ENCODE data around the gene DGKG. TPM values are rescaled to one million over a fixed set of nuclear protein-coding genes. Genes with fewer than 3 reads are reported as not detected.

The DGKG gene
- total and polyA plus RNA-seq, 10 of the 15 experiments (the other 5 are each of a cell fraction or from before 2014, with no cell fraction given): 0.39 to 6.2 (median 4.7) TPM

- TF ChIP-seq E2F8 (IDR thresholded peaks at IDR 0.05; ENCODE audit: low read depth, partially characterized antibody): no peak
- TF ChIP-seq, protein P1, sequence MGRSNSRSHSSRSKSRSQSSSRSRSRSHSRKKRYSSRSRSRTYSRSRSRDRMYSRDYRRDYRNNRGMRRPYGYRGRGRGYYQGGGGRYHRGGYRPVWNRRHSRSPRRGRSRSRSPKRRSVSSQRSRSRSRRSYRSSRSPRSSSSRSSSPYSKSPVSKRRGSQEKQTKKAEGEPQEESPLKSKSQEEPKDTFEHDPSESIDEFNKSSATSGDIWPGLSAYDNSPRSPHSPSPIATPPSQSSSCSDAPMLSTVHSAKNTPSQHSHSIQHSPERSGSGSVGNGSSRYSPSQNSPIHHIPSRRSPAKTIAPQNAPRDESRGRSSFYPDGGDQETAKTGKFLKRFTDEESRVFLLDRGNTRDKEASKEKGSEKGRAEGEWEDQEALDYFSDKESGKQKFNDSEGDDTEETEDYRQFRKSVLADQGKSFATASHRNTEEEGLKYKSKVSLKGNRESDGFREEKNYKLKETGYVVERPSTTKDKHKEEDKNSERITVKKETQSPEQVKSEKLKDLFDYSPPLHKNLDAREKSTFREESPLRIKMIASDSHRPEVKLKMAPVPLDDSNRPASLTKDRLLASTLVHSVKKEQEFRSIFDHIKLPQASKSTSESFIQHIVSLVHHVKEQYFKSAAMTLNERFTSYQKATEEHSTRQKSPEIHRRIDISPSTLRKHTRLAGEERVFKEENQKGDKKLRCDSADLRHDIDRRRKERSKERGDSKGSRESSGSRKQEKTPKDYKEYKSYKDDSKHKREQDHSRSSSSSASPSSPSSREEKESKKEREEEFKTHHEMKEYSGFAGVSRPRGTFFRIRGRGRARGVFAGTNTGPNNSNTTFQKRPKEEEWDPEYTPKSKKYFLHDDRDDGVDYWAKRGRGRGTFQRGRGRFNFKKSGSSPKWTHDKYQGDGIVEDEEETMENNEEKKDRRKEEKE (IDR thresholded peaks at IDR 0.05): no peak
- TF ChIP-seq BRCA1 (IDR thresholded peaks at IDR 0.05; ENCODE audit: low read depth, low read length): no peak
- no peak for TF ChIP-seq PAX5 (IDR thresholded peaks at IDR 0.05; ENCODE audit: borderline replicate concordance, low read depth, low read length)
- TF ChIP-seq ZBED1 (IDR thresholded peaks at IDR 0.05; ENCODE audit: borderline replicate concordance): no peak
These were observed 103.1 kb downstream of the DGKG start (continued) for GRCh38 chr3:186258968-186259367.

GRCh38 chr3:186257866-186258265, 104.2 kb downstream of the DGKG start:
- in situ Hi-C loops (cut with MboI) (no loop called here), intact Hi-C loops (cut with micrococcal nuclease; ENCODE audit: unreplicated experiment) (loop anchor here (5.0 kb wide), 1 partner anchor 359 kb away; no protein-coding TSS in a partner anchor)
- ChIA-PET CTCF (interaction anchor here (0.6 to 29.4 kb wide), 15 partner anchors 13 to 359 kb away, joined by 3 to 847 read pairs (median 5); partner anchors contain the start of genes AHSG and CRYGS), SMC1A (ENCODE audit: uncharacterized antibody, unreplicated experiment) (interaction anchor here (0.6 to 27.2 kb wide), 8 partner anchors 8 to 357 kb away, joined by 3 to 655 read pairs (median 4); partner anchors contain the start of gene CRYGS), RAD21 (ENCODE audit: unreplicated experiment) (interaction anchor here (1.5 to 16.2 kb wide), 5 partner anchors 268 to 291 kb away, joined by 5 to 495 read pairs (median 6); no protein-coding TSS in a partner anchor), POLR2A (no interaction called here)
- no peak for FAIRE-seq
- Histone ChIP-seq H3K4me3 (no peak overlapping the region), H3K27ac (ENCODE audit: control insufficient read depth, insufficient read depth) (no peak overlapping the region), H3K4me1 (ENCODE audit: control insufficient read depth, insufficient read depth, low read length) (peaks cover 29% of the 10 kb centered on the region), H2AFZ (ENCODE audit: control insufficient read depth, low read depth, low read length) (no peak overlapping the region), H3K9ac (ENCODE audit: control insufficient read depth, insufficient read depth, low read length) (no peak overlapping the region), H4K20me1 (ENCODE audit: control insufficient read depth, insufficient read depth) (no peaks in the 10 kb centered on the region), H3K79me2 (ENCODE audit: control insufficient read depth, insufficient read depth, low read length) (no peaks in the 10 kb centered on the region), H3K36me3 (ENCODE audit: control insufficient read depth in 2 of 2, insufficient read depth in 2 of 2, low read length in 1 of 2) (no peaks in the 10 kb centered on the region), H3K27me3 (replicated peaks in 1 of 2; ENCODE audit: control insufficient read depth in 2 of 2, insufficient read depth in 2 of 2, low read length in 1 of 2) (no peaks in the 10 kb centered on the region), H3K4me2 (ENCODE audit: control insufficient read depth, insufficient read depth) (no peak overlapping the region), H3K9me3 (replicated peaks; ENCODE audit: control insufficient read depth, insufficient read depth, low read length) (no peaks in the 10 kb centered on the region)
- no TSS peak for BruUV-seq (replicated peaks)
- TF ChIP-seq RAD51 (IDR thresholded peaks at IDR 0.05): no peak
- no peak for TF ChIP-seq ZZZ3 (IDR thresholded peaks at IDR 0.05; ENCODE audit: control insufficient read depth, insufficient read length, low read depth)
- TF ChIP-seq STAT3 (IDR thresholded peaks at IDR 0.05; ENCODE audit: low read depth, low read length): no peak
- WGBS (ENCODE audit: insufficient coverage, insufficient replicate concordance, low lambda C conversion rate, missing lambda C conversion rate): 52% methylated on average over 6 of the region's 6 CpGs
- DNase-seq (ENCODE audit: low read depth, low spot score): no peak
- ATAC-seq: no peak
